NCI-H748 (cell line): ENCODE results near the gene NMRAL1.
A peak's percentile ranks its signal among the peaks of the same experiment; 100 is the strongest.

Source experiments
- DNase-seq: peaks from one replicate; lab custom pipeline; 2025; ENCODE audit not compliant: unreplicated experiment; lab: John Stamatoyannopoulos, UW

Gene NMRAL1

DNA sequence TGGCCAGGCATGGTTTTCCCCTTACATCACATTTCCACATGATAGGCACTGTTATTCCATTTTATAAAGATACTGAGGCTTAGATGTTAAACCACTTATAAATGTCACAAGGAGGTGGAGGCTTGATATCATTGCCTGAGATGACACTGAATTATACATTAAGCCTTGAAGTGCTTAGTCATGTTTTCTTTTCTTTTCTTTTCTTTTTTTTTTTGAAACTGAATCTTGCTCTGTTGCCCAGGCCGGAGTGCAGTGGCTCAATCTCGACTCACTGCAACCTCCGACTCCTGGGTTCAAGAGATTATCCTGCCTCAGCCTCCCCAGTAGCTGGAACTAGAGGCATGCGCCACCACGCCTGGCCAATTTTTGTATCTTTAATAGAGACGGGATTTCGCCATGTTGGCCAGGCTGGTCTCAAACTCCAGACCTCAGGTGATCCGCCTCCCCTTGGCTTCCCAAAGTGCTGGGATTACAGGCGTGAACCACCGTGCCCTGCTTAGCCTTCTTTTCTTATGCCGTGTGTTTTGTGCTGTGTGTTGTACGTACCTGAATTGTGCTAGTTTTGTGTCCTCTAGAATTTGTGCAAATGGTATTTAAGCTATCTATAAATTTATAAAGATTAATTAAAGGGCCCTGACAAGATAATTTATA lies 47.6 kb downstream of the NMRAL1 start:
- no peak for DNase-seq

DNA sequence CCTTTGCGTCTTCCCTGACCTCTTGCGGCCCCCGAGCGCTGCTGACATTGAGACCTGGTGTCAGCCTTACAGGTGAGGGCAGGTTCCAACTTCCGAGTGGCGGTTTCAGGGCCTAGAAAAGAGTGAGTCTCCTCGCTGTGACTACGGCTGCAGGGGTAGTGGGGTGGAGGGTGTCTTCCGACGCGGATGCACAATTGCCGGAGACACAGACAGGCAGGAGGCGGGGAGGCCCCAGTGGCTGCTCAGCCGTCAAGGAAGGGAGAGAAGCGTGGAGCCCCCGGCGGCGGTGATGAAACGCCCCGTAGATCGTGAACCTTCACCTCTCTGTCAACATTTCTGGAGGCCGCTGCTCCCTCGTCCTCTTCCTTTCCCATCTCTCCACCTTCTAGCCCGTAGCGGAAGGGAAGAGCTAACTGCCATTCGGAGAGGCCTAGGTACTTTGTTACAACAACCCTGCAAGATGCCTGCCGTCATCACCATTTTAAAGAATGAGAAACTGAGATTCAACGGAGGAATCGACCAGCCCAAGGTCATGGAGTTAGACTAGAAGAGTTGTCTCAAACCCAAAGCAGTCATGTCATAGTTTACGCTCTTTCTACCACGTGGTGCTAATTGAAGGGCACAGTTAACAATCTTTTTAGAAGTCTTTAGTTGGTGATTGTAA lies 48.3 kb downstream of the NMRAL1 start:
- DNase-seq: peak; percentile 37

- peak; percentile 90 for DNase-seq
Observed at GRCh38 chr16:4425378-4426020, 48.9 kb downstream of the NMRAL1 start, which contains the start of gene DNAJA3. TSS of gene DNAJA3 (plus strand) at chr16:4425868. CDS start at chr16:4425882, 14 bp downstream.

DNA sequence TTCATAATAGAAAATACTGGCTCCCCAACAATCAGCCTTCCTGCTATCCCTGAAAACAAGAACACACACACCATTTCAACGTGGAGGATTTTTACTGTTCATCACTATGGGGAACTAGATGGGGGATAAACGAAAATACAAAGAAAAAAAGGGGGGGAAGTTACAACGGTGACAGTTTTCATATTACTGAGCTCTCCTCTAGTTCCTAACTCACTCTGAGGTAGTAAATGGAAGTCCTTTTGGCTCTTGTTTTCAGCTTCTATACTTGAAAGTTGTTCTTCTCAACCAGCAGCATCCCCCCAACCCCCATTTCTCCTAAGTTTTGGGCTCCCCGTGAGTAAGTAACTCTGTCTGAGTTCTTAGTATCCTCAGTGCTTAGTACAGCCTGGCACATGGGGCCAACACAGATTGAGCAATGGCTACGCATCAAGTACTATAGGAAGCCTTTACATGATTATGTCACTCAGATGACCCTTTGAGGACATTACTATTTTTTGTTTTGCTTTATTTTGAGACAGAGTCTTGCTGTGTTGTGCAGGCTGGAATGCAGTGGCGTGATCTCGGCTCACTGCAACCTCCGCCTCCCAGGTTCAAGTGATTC lies 53.8 kb downstream of the NMRAL1 start:
- no peak for DNase-seq

GRCh38 chr16:4419402-4419959 lies 54.9 kb downstream of the NMRAL1 start:
- DNase-seq: no peak

DNA sequence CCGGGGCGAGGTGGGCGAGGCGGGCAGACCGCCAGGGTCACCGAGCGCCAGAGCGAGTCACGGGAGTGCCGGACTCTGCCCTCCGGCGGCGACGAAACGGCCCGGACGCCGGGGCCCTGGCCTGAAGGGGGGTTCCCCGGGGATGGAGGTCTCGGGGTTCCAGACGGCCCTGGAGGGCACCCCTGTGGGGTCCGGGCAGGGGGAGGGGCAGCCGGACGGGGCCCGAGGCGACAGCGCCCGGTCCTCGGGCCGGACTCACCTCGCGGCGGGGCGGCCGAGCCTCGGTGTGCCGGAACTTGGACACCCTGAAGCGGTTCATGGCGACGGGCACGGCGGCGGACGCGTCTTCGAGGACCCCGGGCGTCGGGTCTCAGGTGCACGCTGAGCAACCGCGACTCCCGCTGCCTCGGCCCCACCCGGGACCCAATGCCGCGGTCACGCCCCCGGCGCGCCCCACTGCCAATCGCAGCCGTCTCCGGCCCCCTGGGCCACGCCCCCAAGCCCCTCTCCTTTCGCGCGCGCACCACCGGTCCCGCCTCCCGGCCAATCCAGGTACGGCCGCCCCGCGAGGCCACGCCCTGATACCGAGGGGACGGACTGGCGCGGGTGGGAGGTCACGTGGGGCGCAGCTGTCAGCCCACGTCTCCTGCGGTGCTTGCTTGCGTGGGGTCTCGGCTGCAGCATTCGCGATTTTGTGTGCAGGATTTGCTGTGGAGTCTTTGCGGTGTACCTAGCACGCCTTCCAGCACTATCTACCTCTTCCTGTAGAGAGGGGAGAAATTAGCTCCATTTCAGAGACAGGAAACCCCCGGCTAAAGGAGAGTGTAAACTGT lies 58.0 kb downstream of the NMRAL1 start, which contains the start of gene CORO7:
Gene CORO7 (minus strand): TSS at position 397 of the 833 bp plus-strand sequence. CDS start 78 bp downstream, at position 319.
- peak; percentile 88 for DNase-seq

GRCh38 chr16:4415538-4416199 lies 58.8 kb downstream of the NMRAL1 start:
- DNase-seq: peak; percentile 21

- DNase-seq: peak; percentile 23
Observed at GRCh38 chr16:4414187-4414917, 60.1 kb downstream of the NMRAL1 start.

- DNase-seq: no peak
Observed at GRCh38 chr16:4412854-4413253, 61.6 kb downstream of the NMRAL1 start.

GRCh38 chr16:4412159-4412558 lies 62.3 kb downstream of the NMRAL1 start:
- no peak for DNase-seq
